ENCODE measurements around the gene RPL13. TPM values are rescaled to one million over a fixed set of nuclear protein-coding genes. Genes with fewer than 3 reads are reported as not detected.

Gene RPL13
- polyA plus RNA-seq, 3 donors: 1,251 to 2,437 (median 1,329) TPM

GRCh38 chr16:89537549-89537925 lies 22.9 kb upstream of the RPL13 start:
- Mint-ChIP-seq H3K36me3 (peaks cover 48 to 69% of the 10 kb centered on the region in 2 donors), H3K9me3 (peaks cover 0 to 2% (median 0%) of the 10 kb centered on the region in 7 donors), H3K4me3 (no peak overlapping the region), H3K4me1 (peaks cover 23% of the 10 kb centered on the region), H3K27ac (peak overlapping the region in 1 of 7 donors; percentile 18), H3K27me3 (ENCODE audit: low read depth in 3 of 3) (peaks cover 0 to 1% (median 0%) of the 10 kb centered on the region in 3 donors)
- H2AFZ ChIP-seq (ENCODE audit: insufficient read depth, low read depth, low read length, poor library complexity, severe bottlenecking): no peak overlapping the region
- DNase-seq: no peak
- no peaks in the 10 kb centered on the region for H3K9me3 ChIP-seq (replicated peaks in 1 of 2; ENCODE audit: control insufficient read depth in 1 of 2, insufficient read depth in 1 of 2, low read length in 2 of 2)
- peaks cover 23 to 27% of the 10 kb centered on the region in 2 donors for H3K4me1 ChIP-seq (ENCODE audit: control insufficient read depth in 1 of 2, insufficient read depth in 2 of 2, low read length in 2 of 2)
- H3K4me3 ChIP-seq (replicated peaks in 1 of 3; ENCODE audit: low read depth in 2 of 3, low read length in 3 of 3): no peak overlapping the region
- H3K27me3 ChIP-seq (ENCODE audit: control insufficient read depth in 2 of 2, insufficient read depth in 2 of 2, low read length in 2 of 2): no peaks in the 10 kb centered on the region
- TF ChIP-seq CTCF (IDR thresholded peaks at IDR 0.05): no peak
- WGBS (ENCODE audit: insufficient coverage): 100% methylated on average over 5 of the region's 7 CpGs
- peaks cover 16% of the 10 kb centered on the region for H4K20me1 ChIP-seq (ENCODE audit: insufficient read depth, low read length)
- no peak overlapping the region for H3K9ac ChIP-seq (ENCODE audit: insufficient read depth, low read length, poor library complexity, severe bottlenecking)
- H3K4me2 ChIP-seq (replicated peaks; ENCODE audit: extremely low read depth, low read length, poor library complexity, severe bottlenecking): no peak overlapping the region
- intact Hi-C loops (cut with micrococcal nuclease): no loop called here
- no peak overlapping the region for H3K27ac ChIP-seq (ENCODE audit: low read depth in 1 of 2, low read length in 2 of 2)
- no peaks in the 10 kb centered on the region for H3K79me2 ChIP-seq (ENCODE audit: insufficient read depth, low read length)
- peaks cover 40 to 67% of the 10 kb centered on the region in 2 donors for H3K36me3 ChIP-seq (replicated peaks in 1 of 2; ENCODE audit: control insufficient read depth in 1 of 2, insufficient read depth in 2 of 2, low read length in 2 of 2)

- no peak for DNase-seq
- H3K27ac Mint-ChIP-seq: peak overlapping the region in 2 of 7 donors; percentile 60
Observed at GRCh38 chr16:89538286-89538685, 22.2 kb upstream of the RPL13 start.

More at GRCh38 chr16:89538286-89538685, 22.2 kb upstream of the RPL13 start:
- no peak overlapping the region for H3K4me3 ChIP-seq (replicated peaks in 1 of 3; ENCODE audit: low read depth in 2 of 3, low read length in 3 of 3)
- no peaks in the 10 kb centered on the region for H3K27me3 ChIP-seq (ENCODE audit: control insufficient read depth in 2 of 2, insufficient read depth in 2 of 2, low read length in 2 of 2)
- Mint-ChIP-seq H3K27me3 (ENCODE audit: low read depth in 3 of 3) (peaks cover 0 to 1% (median 0%) of the 10 kb centered on the region in 3 donors), H3K9me3 (peaks cover 0 to 2% (median 0%) of the 10 kb centered on the region in 7 donors), H3K4me1 (peaks cover 22% of the 10 kb centered on the region), H3K36me3 (peaks cover 47 to 69% of the 10 kb centered on the region in 2 donors), H3K4me3 (no peak overlapping the region)
- H3K79me2 ChIP-seq (ENCODE audit: insufficient read depth, low read length): no peaks in the 10 kb centered on the region
- no peak overlapping the region for H3K9ac ChIP-seq (ENCODE audit: insufficient read depth, low read length, poor library complexity, severe bottlenecking)
- WGBS (ENCODE audit: insufficient coverage): 98% methylated on average over 12 of the region's 12 CpGs
- no peak overlapping the region for H3K4me2 ChIP-seq (replicated peaks; ENCODE audit: extremely low read depth, low read length, poor library complexity, severe bottlenecking)
- H3K9me3 ChIP-seq (replicated peaks in 1 of 2; ENCODE audit: control insufficient read depth in 1 of 2, insufficient read depth in 1 of 2, low read length in 2 of 2): no peaks in the 10 kb centered on the region
- H4K20me1 ChIP-seq (ENCODE audit: insufficient read depth, low read length): peaks cover 16% of the 10 kb centered on the region
- H3K4me1 ChIP-seq (ENCODE audit: control insufficient read depth in 1 of 2, insufficient read depth in 2 of 2, low read length in 2 of 2): peaks cover 21 to 23% of the 10 kb centered on the region in 2 donors
- no peak for TF ChIP-seq CTCF (IDR thresholded peaks at IDR 0.05)
- H3K27ac ChIP-seq (ENCODE audit: low read depth in 1 of 2, low read length in 2 of 2): no peak overlapping the region
- intact Hi-C loops (cut with micrococcal nuclease): no loop called here
- no peak overlapping the region for H2AFZ ChIP-seq (ENCODE audit: insufficient read depth, low read depth, low read length, poor library complexity, severe bottlenecking)
- peaks cover 37 to 59% of the 10 kb centered on the region in 2 donors for H3K36me3 ChIP-seq (replicated peaks in 1 of 2; ENCODE audit: control insufficient read depth in 1 of 2, insufficient read depth in 2 of 2, low read length in 2 of 2)
